WI38 (cell line): Measurements from ENCODE around the gene GRIP2.

Experiments
- H3K4me3 ChIP-seq: 2 replicates; pipeline ENCODE4 v1.5.1; 2011; ENCODE audit warnings: low read depth, mild to moderate bottlenecking, control low read depth, low read length
- CTCF ChIP-seq: IDR thresholded peaks from 2 replicates; pipeline ENCODE4 v1.5.1; 2012; ENCODE audit warnings: low read depth, mild to moderate bottlenecking, control low read depth, low read length

The GRIP2 gene

GRCh38 chr3:14444380-14444779 is 95.8 kb downstream of the GRIP2 start:
- TF ChIP-seq CTCF = no peak
- no peak overlapping the region for H3K4me3 ChIP-seq

- H3K4me3 ChIP-seq = no peak overlapping the region
- TF ChIP-seq CTCF = no peak
Observed at GRCh38 chr3:14441920-14442300, 98.2 kb downstream of the GRIP2 start.

GRCh38 chr3:14441240-14441919 is 98.8 kb downstream of the GRIP2 start:
- no peak overlapping the region for H3K4me3 ChIP-seq
- TF ChIP-seq CTCF = no peak

GRCh38 chr3:14440531-14441239 is 99.5 kb downstream of the GRIP2 start:
- TF ChIP-seq CTCF = no peak
- H3K4me3 ChIP-seq = no peak overlapping the region

GRCh38 chr3:14440168-14440518 is 100.0 kb downstream of the GRIP2 start:
- no peak overlapping the region for H3K4me3 ChIP-seq
- TF ChIP-seq CTCF = no peak

- TF ChIP-seq CTCF = no peak
- H3K4me3 ChIP-seq = no peak overlapping the region
Observed at GRCh38 chr3:14439501-14440167, 100.5 kb downstream of the GRIP2 start.
